Muscle of leg (tissue), 11 donors: Measurements from ENCODE around the gene SPATA2. TPM values are rescaled to one million over a fixed set of nuclear protein-coding genes. Genes with fewer than 3 reads are reported as not detected.
"Not testable (repeated sequence)": the region's sequence is repeated elsewhere in the genome, so short reads cannot be mapped to it uniquely, and the experiment has no call there.

Experiments
- DNase-seq: peaks from one replicate; pipeline ENCODE4 v3.0.0; 2013
- H3K27ac ChIP-seq: one replicate; pipeline ENCODE4 v1.5.1; 2013; ENCODE audit warnings: mild to moderate bottlenecking, low read length, control low read depth
- H3K27me3 ChIP-seq: one replicate; pipeline ENCODE4 v1.6.1; 2013; ENCODE audit warnings: low read length; ENCODE audit not compliant: control insufficient read depth, insufficient read depth
- H3K36me3 ChIP-seq: one replicate; pipeline ENCODE4 v1.6.1; 2013; ENCODE audit warnings: low read length; ENCODE audit not compliant: control insufficient read depth, insufficient read depth
- H3K4me1 ChIP-seq: one replicate; pipeline ENCODE4 v1.6.1; 2013; ENCODE audit warnings: low read length; ENCODE audit not compliant: control insufficient read depth, insufficient read depth
- H3K4me3 ChIP-seq: one replicate; pipeline ENCODE4 v1.5.1; 2013; ENCODE audit warnings: low read length, control low read depth
- H3K9me3 ChIP-seq: replicated peaks from 2 replicates; pipeline ENCODE4 v1.6.1; 2013; ENCODE audit warnings: low read depth, low read length; ENCODE audit not compliant: control insufficient read depth
- WGBS: methylation state at CpG from one replicate; pipeline ENCODE4 v1.1.5; 2013; ENCODE audit warnings: missing lambda C conversion rate; ENCODE audit not compliant: insufficient coverage; 5-methylcytosine and 5-hydroxymethylcytosine counted together
- polyA plus RNA-seq, 8 donors: library from polyadenylated mRNA; unstranded; fragments of 120-200 nt; gene quantifications; one replicate each; pipeline versions ENCODE4 v1.2.1 to v1.2.3, GENCODE V29; 2013; ENCODE audit warnings: inconsistent platforms in 1 of 8, low replicate concordance in 1 of 8; ENCODE audit not compliant: insufficient read length in 8 of 8, insufficient read depth in 1 of 8
- total RNA-seq: library from RNA; stranded (reverse); fragments of 120-200 nt; gene quantifications from one replicate; pipeline ENCODE4 v1.2.4, GENCODE V29; 2013

SPATA2 gene
- total and polyA plus RNA-seq, 9 donors: 1.9 to 7.1 (median 6.0) TPM

GRCh38 chr20:49904440-49905214 lies 10.7 kb downstream of the SPATA2 start:
- peaks cover 5% of the 10 kb centered on the region for H3K4me1 ChIP-seq
- WGBS: 92% methylated on average over 8 of the region's 17 CpGs
- H3K36me3 ChIP-seq: peaks cover 52% of the 10 kb centered on the region
- no peak overlapping the region for H3K27ac ChIP-seq
- no peak overlapping the region for H3K4me3 ChIP-seq
- H3K27me3 ChIP-seq: no peaks in the 10 kb centered on the region
- DNase-seq: no peak
- H3K9me3 ChIP-seq: no peaks in the 10 kb centered on the region

DNA sequence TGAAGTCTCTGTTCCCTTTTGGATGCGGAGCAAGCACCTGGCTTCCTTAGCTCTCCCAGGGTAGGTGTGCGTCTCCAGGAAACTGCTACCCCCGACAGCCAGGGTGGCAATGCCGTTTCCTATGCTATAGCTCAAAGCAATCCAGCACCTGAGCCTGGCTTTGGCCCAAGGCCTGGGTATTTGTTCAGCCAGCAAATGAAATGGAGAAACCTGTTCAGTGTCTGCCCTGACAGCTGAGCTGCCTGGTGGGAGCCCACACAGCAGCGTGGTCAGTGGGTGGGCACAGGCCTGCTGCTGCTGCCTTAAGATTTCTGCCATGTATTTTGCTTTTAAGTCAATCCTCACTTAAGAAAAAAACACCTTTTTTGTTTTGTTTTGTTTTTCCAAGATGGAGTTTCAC lies 13.7 kb downstream of the SPATA2 start:
- DNase-seq: no peak
- Histone ChIP-seq H3K4me3 (no peak overlapping the region), H3K36me3 (peaks cover 31% of the 10 kb centered on the region), H3K4me1 (no peaks in the 10 kb centered on the region), H3K9me3 (no peaks in the 10 kb centered on the region), H3K27me3 (no peaks in the 10 kb centered on the region), H3K27ac (no peak overlapping the region)
- 54% methylated on average over 5 of the region's 5 CpGs for WGBS

- peaks cover 13% of the 10 kb centered on the region for H3K36me3 ChIP-seq
- no peak for DNase-seq
- no peaks in the 10 kb centered on the region for H3K27me3 ChIP-seq
- WGBS: 60% methylated on average over 2 of the region's 10 CpGs
- no peaks in the 10 kb centered on the region for H3K9me3 ChIP-seq
- no peak overlapping the region for H3K4me3 ChIP-seq
- no peaks in the 10 kb centered on the region for H3K4me1 ChIP-seq
- H3K27ac ChIP-seq: no peak overlapping the region
Observed at GRCh38 chr20:49899541-49900383, 15.6 kb downstream of the SPATA2 start.

GRCh38 chr20:49896204-49896603 lies 19.1 kb downstream of the SPATA2 start:
- 71% methylated on average over 1 of the region's 6 CpGs for WGBS
- H3K27ac ChIP-seq: no peak overlapping the region
- no peak for DNase-seq
- H3K27me3 ChIP-seq: no peaks in the 10 kb centered on the region
- H3K4me3 ChIP-seq: no peak overlapping the region
- peaks cover 15% of the 10 kb centered on the region for H3K4me1 ChIP-seq
- H3K9me3 ChIP-seq: no peaks in the 10 kb centered on the region
- H3K36me3 ChIP-seq: no peaks in the 10 kb centered on the region

GRCh38 chr20:49895474-49896093 lies 19.7 kb downstream of the SPATA2 start:
- H3K27ac ChIP-seq, H3K9me3 ChIP-seq, H3K27me3 ChIP-seq, H3K4me3 ChIP-seq, H3K36me3 ChIP-seq, DNase-seq: not testable (repeated sequence)
- peaks cover 17% of the 10 kb centered on the region for H3K4me1 ChIP-seq
- WGBS: 80% methylated on average over 4 of the region's 7 CpGs

GRCh38 chr20:49894073-49894470 lies 21.3 kb downstream of the SPATA2 start:
- H3K27me3 ChIP-seq: no peaks in the 10 kb centered on the region
- peaks cover 19% of the 10 kb centered on the region for H3K4me1 ChIP-seq
- WGBS: no CpG with 5 or more reads among the region's 6 CpGs
- no peak for DNase-seq
- H3K36me3 ChIP-seq: peaks cover 6% of the 10 kb centered on the region
- H3K9me3 ChIP-seq: no peaks in the 10 kb centered on the region
- H3K4me3 ChIP-seq: no peak overlapping the region
- no peak overlapping the region for H3K27ac ChIP-seq

- Histone ChIP-seq H3K4me1 (peaks cover 19% of the 10 kb centered on the region), H3K27ac (no peak overlapping the region), H3K9me3 (no peaks in the 10 kb centered on the region), H3K36me3 (peaks cover 11% of the 10 kb centered on the region), H3K4me3 (no peak overlapping the region), H3K27me3 (no peaks in the 10 kb centered on the region)
- DNase-seq: no peak
- WGBS: 54% methylated on average over 6 of the region's 12 CpGs
Observed at GRCh38 chr20:49893242-49894072, 21.9 kb downstream of the SPATA2 start.

- DNase-seq: no peak
- WGBS: 13% methylated on average over 1 of the region's 11 CpGs
- peaks cover 14% of the 10 kb centered on the region for H3K36me3 ChIP-seq
- peaks cover 20% of the 10 kb centered on the region for H3K4me1 ChIP-seq
- no peaks in the 10 kb centered on the region for H3K9me3 ChIP-seq
- no peak overlapping the region for H3K27ac ChIP-seq
- H3K27me3 ChIP-seq: no peaks in the 10 kb centered on the region
- H3K4me3 ChIP-seq: no peak overlapping the region
Observed at GRCh38 chr20:49892817-49893216, 22.5 kb downstream of the SPATA2 start.

GRCh38 chr20:49892260-49892659 lies 23.1 kb downstream of the SPATA2 start:
- H3K4me3 ChIP-seq: no peak overlapping the region
- H3K4me1 ChIP-seq: peaks cover 26% of the 10 kb centered on the region
- no peak for DNase-seq
- H3K36me3 ChIP-seq: peaks cover 19% of the 10 kb centered on the region
- no peak overlapping the region for H3K27ac ChIP-seq
- H3K27me3 ChIP-seq: no peaks in the 10 kb centered on the region
- no peaks in the 10 kb centered on the region for H3K9me3 ChIP-seq
- 46% methylated on average over 4 of the region's 9 CpGs for WGBS
